AG04450 (cell line): Measurements from ENCODE around the gene FHDC1. TPM values are rescaled to one million over a fixed set of nuclear protein-coding genes. Genes with fewer than 3 reads are reported as not detected.

Source experiments
- CTCF ChIA-PET: fragments of 300-600, 350-600 bp; formaldehyde crosslinking; extraction: SDS; loops from one replicate; lab custom pipeline; 2022; ENCODE audit warnings: antibody characterized with exemption, inconsistent platforms; lab: Charles Lee
- POLR2A ChIA-PET: fragments of 350-600 bp; formaldehyde crosslinking; extraction: SDS; loops from one replicate; lab custom pipeline; 2021; ENCODE audit warnings: antibody characterized with exemption, inconsistent platforms; lab: Yijun Ruan, JAX
- DNase-seq: peaks from one replicate; pipeline ENCODE4 v3.0.0-alpha.2; 2011; ENCODE audit warnings: low read depth, low spot score
- H3K27ac ChIP-seq: one replicate; pipeline ENCODE4 v1.5.1; 2012; ENCODE audit warnings: low read depth, low read length, control low read depth
- H3K27me3 ChIP-seq: one replicate; pipeline ENCODE4 v1.6.0; 2012; ENCODE audit warnings: low read length; ENCODE audit not compliant: control insufficient read depth, insufficient read depth
- H3K4me3 ChIP-seq: 2 replicates; pipeline ENCODE4 v1.5.1; 2011; ENCODE audit warnings: mild to moderate bottlenecking, low read depth, low read length, control low read depth
- H3K9me3 ChIP-seq: 2 replicates; pipeline ENCODE4 v1.5.1; 2012; ENCODE audit warnings: low read length; ENCODE audit not compliant: control insufficient read depth, insufficient read depth
- CTCF ChIP-seq: IDR thresholded peaks from 2 replicates; pipeline ENCODE4 v1.5.1; 2011; ENCODE audit warnings: low read depth, low read length, control low read depth, inconsistent platforms
- polyA plus RNA-seq: library from polyadenylated mRNA; depleted of rRNA; stranded (reverse); fragments of >200 nt; gene quantifications from 2 replicates; pipeline ENCODE4 v1.2.3, GENCODE V29; 2011

FHDC1 gene
- polyA plus RNA-seq, 1 experiment, result 0.10 TPM

- Histone ChIP-seq H3K4me3 (no peak overlapping the region), H3K27ac (no peak overlapping the region), H3K9me3 (no peaks in the 10 kb centered on the region), H3K27me3 (peaks cover 17% of the 10 kb centered on the region)
- no peak for TF ChIP-seq CTCF
- CTCF ChIA-PET, result interaction anchor here (1.2 kb wide), 1 partner anchor 110 kb away, joined by 3 read pairs; no protein-coding TSS in a partner anchor
- POLR2A ChIA-PET, result no interaction called here
- DNase-seq, result no peak
Observed at GRCh38 chr4:153018031-153018430, 81.9 kb downstream of the FHDC1 start.

- Histone ChIP-seq H3K27me3 (peaks cover 17% of the 10 kb centered on the region), H3K4me3 (no peak overlapping the region), H3K27ac (no peak overlapping the region), H3K9me3 (no peaks in the 10 kb centered on the region)
- no peak for TF ChIP-seq CTCF
- CTCF ChIA-PET, result interaction anchor here (0.6 to 1.2 kb wide), 3 partner anchors 57 to 132 kb away, joined by 3 to 13 read pairs (median 3); no protein-coding TSS in a partner anchor
- no peak for DNase-seq
- POLR2A ChIA-PET, result no interaction called here
Observed at GRCh38 chr4:153018684-153019083, 82.6 kb downstream of the FHDC1 start.

GRCh38 chr4:153019906-153020305, 83.8 kb downstream of the FHDC1 start:
- POLR2A ChIA-PET, result no interaction called here
- CTCF ChIA-PET, result no interaction called here
- Histone ChIP-seq H3K4me3 (no peak overlapping the region), H3K9me3 (no peaks in the 10 kb centered on the region), H3K27me3 (peaks cover 21% of the 10 kb centered on the region), H3K27ac (no peak overlapping the region)
- TF ChIP-seq CTCF, result no peak
- no peak for DNase-seq

GRCh38 chr4:153020457-153020856, 84.3 kb downstream of the FHDC1 start:
- ChIA-PET CTCF (interaction anchor here (0.8 kb wide), 1 partner anchor 65 kb away, joined by 3 read pairs; no protein-coding TSS in a partner anchor), POLR2A (no interaction called here)
- peak overlapping the region; percentile 11 for H3K27ac ChIP-seq
- DNase-seq, result no peak
- H3K9me3 ChIP-seq, result no peaks in the 10 kb centered on the region
- peaks cover 22% of the 10 kb centered on the region for H3K27me3 ChIP-seq
- no peak for TF ChIP-seq CTCF
- H3K4me3 ChIP-seq, result no peak overlapping the region

GRCh38 chr4:153021276-153021675, 85.2 kb downstream of the FHDC1 start:
- Histone ChIP-seq H3K27ac (no peak overlapping the region), H3K27me3 (peaks cover 22% of the 10 kb centered on the region), H3K9me3 (no peaks in the 10 kb centered on the region), H3K4me3 (no peak overlapping the region)
- DNase-seq, result no peak
- ChIA-PET CTCF (interaction anchor here (0.8 kb wide), 1 partner anchor 64 kb away, joined by 3 read pairs; no protein-coding TSS in a partner anchor), POLR2A (no interaction called here)
- TF ChIP-seq CTCF, result no peak
